Measurements from ENCODE around the gene AIDA.

GRCh38 chr1:222704260-222704659 is 8.0 kb downstream of the AIDA start:
- TF ChIP-seq POLR2A (IDR thresholded peaks at IDR 0.05): no peak
- TF ChIP-seq CTCF (IDR thresholded peaks at IDR 0.05): no peak

Measured in heart left ventricle (tissue), 13 donors.